ENCODE measurements around the gene FMR1.

Gene FMR1

DNA sequence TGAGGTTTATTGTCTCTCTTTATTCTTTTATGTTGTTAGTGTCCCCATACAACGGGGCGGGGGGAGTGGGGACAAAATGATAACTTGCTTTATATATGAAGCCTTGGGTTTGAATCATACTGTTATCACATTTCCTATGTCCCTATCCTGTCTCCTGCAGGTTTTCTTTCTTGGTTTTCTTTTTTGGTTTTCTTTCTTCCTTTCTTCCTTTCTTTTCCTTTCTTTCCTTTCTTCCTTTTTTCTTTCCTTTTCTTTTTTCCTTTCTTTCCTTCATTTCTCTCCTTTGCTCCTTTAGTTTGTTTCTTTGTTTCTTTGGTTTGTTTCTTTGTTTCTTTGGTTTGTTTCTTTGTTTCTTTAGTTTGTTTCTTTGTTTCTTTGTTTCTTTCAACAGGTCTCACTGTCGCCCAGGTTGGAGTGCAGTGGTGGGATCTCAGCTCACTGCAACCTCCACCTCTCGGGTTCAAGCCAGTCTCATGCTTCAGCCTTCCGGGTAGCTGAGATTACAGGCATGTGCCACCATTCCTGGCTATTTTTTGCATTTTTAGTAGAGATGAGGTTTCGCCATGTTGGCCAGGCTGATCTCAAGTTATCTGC, 4.8 kb downstream of the FMR1 start:
- DNase-seq (ENCODE audit: low read depth), result no peak

DNA sequence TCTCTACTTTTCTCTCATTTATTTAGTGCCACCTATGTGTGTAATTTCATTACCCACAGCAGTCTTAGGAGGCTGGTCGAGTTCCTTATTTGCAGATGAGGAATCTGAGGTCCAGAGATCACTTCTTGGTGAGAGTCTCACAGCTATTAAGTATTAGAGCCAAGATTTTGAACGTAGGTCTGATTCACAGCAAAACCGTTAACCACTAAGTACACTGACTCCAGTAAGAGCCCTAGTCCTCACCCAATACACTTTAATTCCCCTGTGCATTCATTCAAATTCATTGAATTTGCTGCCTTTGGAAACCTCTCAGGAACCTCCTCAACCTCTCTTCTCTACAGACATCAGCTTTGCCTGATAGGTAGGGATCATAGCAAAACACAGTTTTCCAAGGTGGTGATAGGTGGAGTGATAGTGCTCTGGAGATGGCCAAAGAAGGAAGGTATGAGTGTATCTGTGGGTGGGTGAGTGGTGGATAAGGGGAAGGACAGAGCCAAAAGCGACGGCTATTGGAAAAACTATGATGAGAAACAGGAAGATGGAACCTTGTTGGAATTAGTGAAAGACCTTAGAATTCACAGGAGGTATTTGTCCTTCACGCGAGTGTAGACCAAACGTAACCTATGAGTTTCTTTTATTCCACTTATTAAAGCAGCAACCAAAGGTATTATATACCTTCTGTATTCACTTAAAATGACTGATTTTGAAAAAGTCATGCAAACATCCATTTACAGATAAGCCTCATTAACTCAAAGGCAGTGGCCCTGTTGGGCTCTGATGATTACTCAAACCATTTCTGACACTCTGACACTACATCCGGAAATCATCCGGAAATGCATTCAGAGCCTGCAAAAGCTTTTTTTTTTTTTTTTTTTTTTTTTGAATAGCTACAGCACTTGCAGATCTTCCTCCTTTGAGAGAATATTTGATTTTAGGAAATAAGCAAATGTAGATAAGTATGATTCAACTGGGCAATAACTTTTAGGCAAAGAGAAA, 6.3 kb downstream of the FMR1 start:
- no peak for DNase-seq (ENCODE audit: low read depth)

DNA sequence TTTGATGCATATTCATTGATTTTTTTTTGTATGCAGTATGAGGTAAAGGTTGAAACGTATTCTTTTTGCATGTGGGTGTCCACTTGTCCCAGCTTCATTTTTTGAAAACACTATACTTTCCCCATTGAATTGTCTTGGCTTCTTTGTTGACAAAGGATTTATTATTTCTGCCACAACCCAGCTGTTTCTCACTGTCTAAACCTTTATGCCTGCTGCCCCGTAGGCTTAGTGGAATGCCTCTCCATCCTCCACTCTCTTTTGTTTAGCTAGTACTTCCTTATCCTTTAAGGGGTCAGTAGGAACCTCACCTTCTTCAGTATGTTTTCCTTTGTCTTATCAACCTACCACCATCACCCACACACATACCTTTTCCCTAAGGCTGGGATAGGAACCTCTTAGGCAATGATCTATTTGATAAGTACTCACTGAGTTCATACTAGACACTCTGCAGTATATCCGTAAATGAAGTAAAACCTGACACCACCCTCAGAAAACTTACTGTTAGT, 8.5 kb downstream of the FMR1 start:
- DNase-seq (ENCODE audit: low read depth), result no peak

DNA sequence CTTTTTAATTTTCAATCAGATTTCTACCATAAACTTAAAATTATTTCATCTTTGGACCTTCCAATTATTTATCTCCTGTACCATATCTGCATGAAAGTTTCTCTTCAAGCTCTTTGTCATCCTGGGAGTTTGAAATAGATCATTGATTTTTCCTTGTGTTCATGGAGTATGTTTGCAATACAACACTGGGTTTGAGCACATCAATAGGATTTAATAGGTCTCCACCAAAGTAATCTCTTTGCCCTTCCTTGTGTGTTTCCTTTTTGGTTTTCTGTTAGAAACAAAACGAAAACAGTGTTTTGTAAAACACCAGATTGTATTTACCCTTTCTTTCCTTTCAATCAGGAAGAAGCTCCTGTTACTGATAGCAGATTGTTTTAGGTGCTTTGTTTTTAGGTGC, 11.9 kb downstream of the FMR1 start:
- DNase-seq (ENCODE audit: low read depth), result no peak

DNA sequence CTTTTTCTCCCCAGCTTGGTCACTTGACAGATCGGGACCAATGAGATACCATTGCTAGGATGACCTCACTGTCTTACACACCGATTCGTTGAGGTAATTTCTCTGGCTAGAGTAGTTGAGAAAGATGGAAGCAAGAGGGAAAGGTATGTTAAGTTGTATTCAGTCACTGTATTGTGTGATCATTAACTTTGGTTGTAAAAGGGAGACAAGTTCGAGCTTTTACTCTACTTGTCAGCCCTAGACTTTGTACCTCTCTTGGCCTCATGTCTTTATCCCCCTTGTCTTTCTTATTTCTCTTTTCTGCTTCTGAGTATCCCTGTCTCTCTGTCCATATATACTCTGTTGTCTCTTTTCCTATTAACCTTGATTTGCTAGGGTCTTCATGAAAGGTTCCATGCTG, 15.5 kb downstream of the FMR1 start:
- no peak for DNase-seq (ENCODE audit: low read depth)

DNA sequence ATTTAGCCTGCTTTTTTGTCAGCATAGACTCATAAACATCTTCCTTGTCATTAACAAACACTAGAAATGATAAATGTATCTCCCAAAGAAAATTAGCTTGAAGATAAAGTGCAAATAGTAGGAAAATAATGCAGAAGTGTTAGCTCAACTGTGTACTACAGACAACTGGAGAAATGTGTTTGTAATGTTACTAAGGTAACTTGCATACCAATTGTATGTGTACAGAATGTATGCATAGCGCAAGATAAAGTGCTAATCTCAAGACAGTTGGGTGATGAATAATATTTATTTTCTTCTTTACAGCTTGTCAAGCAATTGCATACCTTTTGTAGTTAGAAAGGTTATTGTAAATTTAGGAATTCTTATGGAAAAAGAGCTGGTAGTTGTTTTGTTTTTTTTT, 22.1 kb downstream of the FMR1 start:
- DNase-seq (ENCODE audit: low read depth), result no peak

DNA sequence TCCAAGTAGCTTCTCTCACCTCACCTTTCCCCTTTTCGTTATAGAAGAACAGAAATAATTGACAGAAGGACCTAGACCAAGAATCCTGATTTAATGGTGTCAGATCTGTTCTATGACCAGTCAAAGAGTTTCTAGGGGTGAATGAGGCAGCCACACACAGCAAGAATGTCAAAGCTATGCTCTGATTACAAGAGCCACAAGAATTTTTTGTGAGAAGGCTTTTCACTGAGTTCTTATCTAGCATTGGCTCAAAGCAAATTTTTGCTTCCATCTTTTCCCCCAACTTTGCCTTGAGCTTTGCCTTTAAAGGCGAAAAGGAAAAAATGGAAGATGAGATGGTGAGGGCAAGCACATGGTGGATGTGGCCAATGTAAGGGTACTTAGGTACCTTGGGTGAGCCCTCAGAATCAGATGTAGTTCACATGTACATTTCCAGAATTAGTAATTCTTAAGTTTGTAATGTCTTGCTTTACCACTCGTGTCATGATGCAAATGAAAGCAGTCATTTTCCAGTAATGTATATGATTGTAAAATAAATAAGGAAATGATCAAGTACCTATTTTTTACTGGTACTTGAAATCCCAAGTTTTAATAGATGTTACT, 23.5 kb downstream of the FMR1 start:
- DNase-seq (ENCODE audit: low read depth), result no peak

DNA sequence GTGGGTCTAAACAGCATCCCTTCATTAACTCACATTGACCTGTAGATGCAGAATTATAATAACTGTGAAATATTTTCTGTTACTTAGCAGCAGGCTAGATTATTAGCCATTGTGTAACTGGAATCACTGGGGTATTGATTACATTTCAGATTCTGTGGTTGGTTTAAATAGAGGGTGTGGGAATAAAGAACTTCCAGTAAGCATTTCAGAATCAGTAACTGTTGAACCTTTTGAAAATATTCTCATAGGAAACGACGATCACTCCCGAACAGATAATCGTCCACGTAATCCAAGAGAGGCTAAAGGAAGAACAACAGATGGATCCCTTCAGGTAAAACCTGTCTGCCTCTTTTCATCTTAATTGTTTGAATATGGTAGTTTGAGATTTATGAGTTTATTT, 33.6 kb downstream of the FMR1 start:
- no peak for DNase-seq (ENCODE audit: low read depth)

DNA sequence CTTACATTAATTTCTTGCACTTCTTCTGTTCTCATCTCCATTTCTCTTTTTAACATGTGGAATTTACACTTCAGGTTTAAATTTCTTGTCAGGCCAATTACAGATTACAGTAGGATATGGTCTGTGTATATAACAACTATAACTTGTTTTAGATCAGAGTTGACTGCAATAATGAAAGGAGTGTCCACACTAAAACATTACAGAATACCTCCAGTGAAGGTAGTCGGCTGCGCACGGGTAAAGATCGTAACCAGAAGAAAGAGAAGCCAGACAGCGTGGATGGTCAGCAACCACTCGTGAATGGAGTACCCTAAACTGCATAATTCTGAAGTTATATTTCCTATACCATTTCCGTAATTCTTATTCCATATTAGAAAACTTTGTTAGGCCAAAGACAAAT, 36.8 kb downstream of the FMR1 start:
- DNase-seq (ENCODE audit: low read depth), result no peak

DNA sequence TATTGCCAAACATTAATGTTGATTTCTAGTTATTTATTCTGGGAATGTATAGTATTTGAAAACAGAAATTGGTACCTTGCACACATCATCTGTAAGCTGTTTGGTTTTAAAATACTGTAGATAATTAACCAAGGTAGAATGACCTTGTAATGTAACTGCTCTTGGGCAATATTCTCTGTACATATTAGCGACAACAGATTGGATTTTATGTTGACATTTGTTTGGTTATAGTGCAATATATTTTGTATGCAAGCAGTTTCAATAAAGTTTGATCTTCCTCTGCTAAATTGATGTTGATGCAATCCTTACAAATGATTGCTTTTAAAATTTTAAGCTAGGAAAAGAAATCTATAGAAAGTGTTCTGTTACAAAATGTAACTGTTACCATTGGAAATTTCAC, 38.6 kb downstream of the FMR1 start:
- no peak for DNase-seq (ENCODE audit: low read depth)

DNA sequence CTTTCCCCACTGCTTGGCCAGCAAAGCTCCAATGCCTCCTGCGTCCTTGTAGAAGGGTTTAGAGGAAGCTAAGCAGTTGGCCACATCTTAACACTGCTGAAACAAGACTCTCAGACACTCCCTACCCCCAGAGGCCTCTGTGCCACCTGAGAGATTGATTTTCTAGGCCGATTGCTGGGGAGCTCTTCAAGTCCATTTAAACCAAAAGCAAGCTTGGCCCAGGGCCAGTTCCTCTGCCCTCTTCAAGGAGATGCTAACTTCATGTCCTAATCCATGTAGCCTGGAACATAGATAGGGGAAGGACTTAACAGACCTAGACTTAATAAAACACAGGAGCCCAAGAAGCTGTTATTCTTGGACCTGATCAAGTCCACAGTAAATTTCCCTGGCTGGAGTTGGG, 42.3 kb downstream of the FMR1 start:
- DNase-seq (ENCODE audit: low read depth), result no peak

DNA sequence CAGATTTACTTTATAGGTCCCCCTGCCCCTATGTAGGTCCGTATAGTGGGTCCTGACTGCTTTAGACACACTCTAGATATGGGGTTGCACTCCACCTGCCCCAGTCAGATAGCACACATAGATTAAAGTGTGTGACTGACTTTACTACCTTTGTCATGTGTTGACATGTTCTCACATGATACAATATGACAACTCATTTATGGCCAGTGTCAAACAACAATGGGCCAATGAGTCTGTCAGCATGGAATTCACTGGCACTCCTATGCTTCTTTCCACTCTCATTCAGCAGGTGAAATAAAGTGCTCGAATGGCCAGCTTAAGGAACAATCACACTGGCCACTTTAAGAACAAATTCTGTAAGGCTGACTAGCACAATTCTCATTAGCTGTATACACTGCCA, 45.6 kb downstream of the FMR1 start:
- DNase-seq (ENCODE audit: low read depth), result no peak

DNA sequence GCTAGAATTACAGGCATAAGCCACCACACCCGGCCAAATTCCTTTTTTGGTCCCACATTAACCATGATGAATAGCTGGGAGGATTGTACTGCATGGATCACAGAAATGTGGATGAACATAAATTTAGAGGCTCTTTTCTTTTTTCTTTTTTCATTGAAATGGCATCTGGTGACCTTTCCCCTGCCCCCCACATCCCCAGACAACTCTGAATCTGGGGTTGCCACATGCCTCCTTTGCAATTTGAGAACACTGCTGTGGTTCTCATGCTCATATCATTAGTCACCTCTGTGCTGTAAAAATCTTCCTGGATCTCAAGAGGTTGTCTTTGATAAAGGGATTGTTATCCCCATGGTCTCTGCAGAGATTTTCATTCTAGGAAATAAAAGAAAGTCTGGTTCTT, 46.6 kb downstream of the FMR1 start:
- DNase-seq (ENCODE audit: low read depth), result peak; percentile 11

DNA sequence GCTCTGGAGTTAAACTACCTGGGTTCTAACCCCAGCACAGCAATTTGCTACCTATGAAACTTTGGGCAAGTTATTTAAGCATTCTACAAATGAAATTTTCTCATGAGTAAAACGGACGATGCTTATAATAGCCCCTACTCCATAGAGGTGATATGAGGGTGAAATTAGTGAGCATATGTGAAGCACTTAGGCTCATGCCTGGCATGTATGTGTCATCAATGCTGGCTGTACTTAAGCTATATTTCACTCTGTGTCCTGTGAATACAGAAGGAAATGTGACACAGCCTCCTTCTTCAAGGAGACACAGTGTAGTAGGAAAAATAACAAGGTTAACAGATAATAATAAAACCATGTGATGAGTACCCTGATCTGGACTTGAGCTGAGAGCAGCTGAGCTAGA, 49.0 kb downstream of the FMR1 start:
- DNase-seq (ENCODE audit: low read depth), result no peak

DNA sequence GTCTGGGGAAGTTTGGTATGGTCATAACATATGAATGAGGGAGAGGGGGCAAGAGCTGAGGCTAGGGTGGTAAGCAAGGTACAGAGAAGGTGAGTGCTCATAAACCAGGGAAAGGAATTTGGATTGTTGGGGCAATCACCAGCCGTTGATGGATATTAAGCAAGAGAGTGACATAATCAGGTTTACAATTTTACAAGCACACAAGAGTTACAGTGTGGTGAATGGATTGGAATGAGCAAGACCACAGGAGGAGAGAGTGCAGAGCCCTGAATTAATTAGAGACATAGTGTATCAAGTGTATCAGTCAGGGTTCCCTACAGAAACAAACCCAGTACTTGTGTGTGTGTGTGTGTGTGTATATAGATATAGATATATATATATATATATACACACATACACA, 50.8 kb downstream of the FMR1 start:
- DNase-seq (ENCODE audit: low read depth), result no peak

DNA sequence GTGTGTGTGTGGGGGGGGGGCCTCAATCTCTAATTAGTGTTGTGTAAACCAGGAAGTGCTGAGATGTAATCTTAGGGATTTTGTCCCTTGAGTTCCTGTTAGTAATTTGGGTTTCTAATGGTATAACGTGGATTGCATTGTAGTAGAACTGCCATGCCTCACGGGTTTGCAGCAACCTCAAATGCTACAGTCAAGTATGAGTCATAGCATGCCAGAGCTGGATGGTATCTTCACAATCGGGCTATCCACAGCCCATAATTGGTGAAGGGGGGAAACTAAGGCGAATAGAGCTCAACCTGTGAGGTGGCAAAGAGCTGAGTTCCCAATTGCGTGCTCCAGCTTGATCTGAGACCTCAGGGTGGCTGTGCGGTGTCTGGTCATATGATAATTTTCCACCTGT, 67.2 kb downstream of the FMR1 start:
- DNase-seq (ENCODE audit: low read depth), result no peak

DNA sequence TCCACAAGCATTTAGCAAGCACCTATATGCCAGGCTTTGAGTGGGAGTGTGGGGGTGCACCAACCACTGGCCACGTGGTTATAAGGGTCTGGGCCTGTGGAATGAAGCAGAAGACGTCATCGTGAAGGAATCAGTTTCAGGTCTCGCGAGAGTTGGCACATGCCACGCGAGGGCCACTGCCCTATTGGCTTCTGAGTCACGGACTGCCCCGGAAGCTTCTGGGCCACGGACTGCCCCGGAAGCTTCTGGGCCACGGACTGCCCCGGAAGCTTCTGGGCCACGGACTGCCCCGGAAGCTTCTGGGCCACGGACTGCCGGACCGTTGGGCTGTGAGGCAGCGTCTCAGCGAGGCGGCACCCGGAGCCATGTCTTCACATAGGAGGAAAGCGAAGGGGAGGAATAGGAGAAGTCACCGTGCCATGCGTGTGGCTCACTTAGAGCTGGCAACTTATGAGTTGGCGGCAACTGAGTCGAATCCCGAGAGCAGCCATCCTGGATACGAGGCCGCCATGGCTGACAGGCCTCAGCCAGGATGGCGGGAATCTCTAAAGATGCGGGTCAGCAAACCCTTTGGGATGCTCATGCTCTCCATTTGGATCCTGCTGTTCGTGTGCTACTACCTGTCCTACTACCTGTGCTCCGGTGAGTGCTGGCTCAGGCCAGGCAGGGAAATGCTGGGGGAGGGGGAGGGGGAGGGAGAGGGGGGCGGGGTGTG, 69.5 kb downstream of the FMR1 start, which contains the start of gene FMR1NB:
FMR1NB (plus strand) TSS at position 300 of the 715 bp plus-strand sequence; CDS start at position 366, 66 bp downstream.
- DNase-seq (ENCODE audit: low read depth), result no peak

Measured in stromal cell of bone marrow (primary cell).